Suppressor macrophage treated with lipopolysaccharide for 1 hour (primary cell): ENCODE data around the gene PTPRA.
"Not testable (repeated sequence)": the region's sequence is repeated elsewhere in the genome, so short reads cannot be mapped to it uniquely, and the experiment has no call there.

ENCODE experiments used
- DNase-seq, 3 donors: peaks; one replicate each; pipeline ENCODE4 v3.0.0-alpha.2; 2020 to 2022

PTPRA gene

DNA sequence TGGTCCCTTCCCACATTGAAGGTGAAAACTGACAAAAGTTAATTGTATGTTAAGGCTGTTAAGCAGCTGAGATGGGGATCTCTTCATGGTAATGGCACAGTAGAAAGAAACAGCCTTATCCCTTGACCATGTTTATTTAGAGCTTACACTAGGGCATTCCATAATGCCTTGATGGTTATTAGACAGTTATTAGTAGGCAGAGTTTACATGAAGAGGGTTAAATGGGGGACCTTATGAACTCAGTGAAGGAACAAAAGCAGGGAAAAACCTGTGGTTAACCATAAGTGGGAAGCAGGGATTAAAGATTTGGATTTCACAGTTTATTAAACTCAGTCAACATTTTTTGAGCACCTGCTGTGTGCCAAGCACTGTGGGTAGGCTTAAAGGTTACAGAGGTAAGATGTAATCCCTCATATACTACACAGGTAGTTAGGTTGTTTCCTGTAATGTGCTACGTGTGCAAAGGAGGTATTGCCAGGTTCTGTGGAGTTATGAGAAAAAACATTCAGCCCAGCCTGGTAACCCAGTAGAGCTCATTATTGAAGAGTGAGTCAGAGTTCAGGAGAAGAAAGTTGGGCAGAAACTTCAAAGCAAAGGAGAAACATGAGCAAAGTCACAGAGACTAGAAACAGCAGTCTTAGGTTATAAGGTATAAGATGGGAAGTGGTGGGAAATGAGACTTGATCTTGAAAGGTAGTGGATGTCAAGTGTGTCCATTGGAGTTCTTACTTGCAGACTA, 137.9 kb downstream of the PTPRA start:
- DNase-seq = no peak

DNA sequence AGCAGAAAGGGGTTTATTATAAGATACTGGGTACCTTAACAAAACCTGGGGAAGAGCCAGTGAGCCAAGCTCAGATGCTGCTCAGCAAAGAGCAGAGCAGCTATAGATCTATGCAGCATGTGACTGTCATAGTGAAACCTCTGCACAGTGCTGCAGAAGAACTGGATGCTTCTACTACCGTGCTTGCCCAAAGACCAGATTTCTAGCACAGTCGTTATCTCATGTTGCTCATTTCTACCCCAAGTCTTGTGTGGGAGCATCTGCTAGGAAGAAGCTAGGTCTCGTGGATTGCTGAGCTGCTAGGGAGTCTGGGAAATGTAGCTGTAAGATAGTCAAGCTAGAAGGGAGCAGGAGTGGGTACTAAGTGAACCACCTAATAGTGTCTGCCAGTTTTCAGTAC, 138.5 kb downstream of the PTPRA start:
- no peak for DNase-seq

DNA sequence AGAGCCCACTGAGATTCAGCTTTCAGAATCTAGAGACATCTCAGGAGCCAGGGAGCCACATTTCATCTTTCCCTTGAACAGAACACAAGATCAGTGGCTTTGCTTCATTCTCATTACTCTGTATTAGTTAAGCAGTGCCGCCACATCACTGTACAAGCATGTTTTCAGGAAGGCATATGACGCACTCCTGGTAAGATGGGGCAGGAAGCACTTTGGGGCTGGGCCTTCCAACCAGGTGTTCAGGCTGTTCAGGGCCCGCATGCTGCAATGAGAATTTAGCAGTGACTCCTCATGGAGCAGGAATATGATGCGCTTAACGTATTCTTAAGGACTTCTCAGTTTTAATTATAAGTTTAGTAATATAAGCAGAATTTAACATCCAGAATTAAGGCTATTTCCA, 140.5 kb downstream of the PTPRA start:
- no peak for DNase-seq

DNA sequence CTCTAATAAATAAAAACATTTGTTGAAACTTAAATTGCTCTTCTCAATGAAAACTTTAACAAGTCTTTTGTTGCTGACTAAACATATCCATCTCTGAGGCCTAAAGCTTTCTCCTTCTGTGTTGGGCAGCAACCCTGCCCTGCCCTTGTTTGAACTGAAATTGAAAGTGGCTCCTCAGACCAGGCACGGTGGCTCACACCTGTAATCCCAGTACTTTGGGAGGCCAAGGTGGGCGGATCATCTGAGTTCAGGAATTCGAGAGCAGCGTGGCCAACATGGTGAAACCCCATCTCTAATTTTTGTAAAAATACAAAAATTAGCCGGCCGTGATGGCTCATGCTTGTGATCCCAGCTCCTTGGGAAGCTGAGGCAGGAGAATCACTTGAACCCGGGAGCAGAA, 140.9 kb downstream of the PTPRA start:
- DNase-seq = no peak

DNA sequence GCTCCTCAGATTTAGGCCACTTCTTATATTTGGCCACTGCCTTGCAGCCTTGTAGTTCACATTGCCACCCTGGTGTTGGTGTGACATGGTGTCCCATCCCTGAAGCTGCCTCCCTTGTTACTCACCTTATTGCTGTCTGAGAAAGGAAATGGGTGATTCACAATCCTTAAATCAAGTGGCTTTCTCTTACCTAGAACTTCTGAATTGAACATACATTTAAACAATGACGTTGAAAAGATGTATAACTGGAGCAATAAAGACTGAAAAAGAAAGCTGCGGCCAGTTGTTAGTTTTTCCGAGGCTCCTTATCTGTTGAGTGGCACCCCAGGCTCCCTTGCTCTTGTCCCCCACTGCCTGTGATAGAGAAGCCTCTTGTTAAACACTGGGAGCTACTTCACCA, 141.4 kb downstream of the PTPRA start:
- DNase-seq = no peak

DNA sequence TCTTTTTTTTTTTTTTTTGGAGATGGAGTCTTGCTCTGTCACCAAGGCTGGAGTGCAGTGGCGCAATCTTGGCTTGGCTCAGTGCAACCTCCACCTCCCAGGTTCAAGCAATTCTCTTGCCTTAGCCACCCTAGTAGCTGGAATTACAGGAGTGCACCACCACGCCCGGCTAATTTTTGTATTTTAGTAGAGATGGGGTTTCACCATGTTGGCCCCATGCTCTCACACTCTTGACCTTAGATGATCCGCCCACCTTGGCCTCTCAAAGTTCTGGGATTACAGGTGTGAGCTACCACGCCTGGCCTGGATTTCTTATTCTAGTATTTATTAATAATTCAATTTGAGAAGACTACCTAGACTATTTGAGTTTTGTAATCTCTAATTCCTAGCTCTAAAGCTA, 142.0 kb downstream of the PTPRA start:
- DNase-seq = not testable (repeated sequence)

DNA sequence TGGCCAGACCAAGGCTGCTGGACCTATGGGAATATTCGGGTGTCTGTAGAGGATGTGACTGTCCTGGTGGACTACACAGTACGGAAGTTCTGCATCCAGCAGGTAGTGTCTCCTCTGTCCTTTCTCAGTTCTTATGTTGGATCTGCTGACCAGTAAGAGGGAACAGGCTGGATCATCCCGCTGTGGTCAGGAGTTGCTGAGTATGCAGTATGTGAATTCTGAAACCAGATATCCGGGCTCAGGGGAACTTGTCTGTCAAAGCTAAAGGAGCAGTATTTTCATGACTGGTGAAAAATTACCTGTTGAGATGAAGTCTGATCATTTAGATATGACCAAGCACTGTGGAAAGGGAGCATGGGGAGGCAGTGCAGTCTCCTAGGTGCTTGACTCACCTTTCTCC, 148.0 kb downstream of the PTPRA start:
- DNase-seq = no peak

DNA sequence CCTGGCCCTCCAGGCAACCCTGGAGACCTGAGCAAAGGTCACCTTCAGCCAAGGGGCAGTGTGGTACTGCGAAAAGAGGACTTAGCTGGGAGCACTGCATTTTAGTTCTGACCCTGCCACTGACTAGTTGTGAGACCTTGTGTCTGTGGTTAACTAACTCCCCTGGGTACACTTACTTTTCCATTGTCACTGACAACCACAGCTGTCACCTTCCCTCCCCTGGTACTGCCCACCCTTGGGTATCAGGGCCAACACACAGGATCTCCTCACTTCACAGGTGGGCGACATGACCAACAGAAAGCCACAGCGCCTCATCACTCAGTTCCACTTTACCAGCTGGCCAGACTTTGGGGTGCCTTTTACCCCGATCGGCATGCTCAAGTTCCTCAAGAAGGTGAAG, 148.5 kb downstream of the PTPRA start:
- DNase-seq = no peak

DNA sequence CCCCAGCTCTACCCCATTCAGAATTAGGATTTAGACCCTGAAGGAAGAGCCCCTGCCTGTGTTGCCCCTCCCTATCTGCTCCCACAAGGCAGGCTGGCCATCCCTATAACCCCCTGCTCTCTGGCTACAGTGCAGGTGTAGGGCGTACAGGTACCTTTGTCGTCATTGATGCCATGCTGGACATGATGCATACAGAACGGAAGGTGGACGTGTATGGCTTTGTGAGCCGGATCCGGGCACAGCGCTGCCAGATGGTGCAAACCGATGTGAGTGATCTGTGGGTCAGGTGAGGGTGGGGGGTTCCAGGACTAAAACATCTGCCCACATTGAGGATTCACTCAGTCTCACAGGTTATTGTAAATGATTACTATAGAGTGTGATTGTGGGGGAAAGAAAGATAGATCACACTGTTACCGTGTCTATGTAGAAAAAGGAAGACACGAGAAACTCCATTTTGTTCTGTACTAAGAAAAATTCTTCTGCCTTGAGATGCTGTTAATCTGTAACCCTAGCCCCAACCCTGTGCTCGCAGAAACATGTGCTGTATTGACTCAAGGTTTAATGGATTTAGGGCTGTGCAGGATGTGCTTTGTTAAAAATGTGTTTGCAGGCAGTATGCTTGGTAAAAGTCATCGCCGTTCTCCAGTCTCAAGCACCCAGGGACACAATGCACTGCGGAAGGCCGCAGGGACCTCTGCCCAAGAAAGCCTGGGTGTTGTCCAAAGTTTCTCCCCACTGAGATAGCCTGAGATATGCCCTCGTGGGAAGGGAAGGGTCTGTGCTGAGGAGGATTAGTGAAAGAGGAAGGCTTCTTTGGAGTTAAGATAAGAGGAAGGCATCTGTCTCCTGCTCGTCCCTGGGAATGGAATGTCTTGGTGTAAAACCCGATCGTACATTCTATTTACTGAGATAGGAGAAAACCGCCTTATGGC, 149.5 kb downstream of the PTPRA start:
- DNase-seq = not testable (repeated sequence)

DNA sequence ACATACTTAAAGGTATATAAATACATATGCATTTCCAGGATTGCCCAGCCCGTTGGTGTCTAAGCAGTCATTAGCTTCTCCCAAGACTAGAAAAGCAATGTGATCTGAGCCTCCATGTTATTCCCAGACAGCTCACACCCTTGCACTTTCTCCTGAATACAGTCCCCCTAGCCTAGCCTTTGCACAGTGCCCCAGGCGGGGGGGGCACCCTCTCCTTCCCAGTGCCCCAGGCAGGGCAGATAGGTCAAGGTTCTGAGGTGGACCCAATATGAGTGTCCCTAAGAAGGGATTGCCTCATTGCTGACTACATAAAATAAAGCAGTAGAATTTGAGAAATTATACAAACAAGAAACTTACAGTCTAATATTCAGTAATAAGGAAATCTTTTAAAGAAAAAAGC, 154.7 kb downstream of the PTPRA start:
- no peak for DNase-seq

DNA sequence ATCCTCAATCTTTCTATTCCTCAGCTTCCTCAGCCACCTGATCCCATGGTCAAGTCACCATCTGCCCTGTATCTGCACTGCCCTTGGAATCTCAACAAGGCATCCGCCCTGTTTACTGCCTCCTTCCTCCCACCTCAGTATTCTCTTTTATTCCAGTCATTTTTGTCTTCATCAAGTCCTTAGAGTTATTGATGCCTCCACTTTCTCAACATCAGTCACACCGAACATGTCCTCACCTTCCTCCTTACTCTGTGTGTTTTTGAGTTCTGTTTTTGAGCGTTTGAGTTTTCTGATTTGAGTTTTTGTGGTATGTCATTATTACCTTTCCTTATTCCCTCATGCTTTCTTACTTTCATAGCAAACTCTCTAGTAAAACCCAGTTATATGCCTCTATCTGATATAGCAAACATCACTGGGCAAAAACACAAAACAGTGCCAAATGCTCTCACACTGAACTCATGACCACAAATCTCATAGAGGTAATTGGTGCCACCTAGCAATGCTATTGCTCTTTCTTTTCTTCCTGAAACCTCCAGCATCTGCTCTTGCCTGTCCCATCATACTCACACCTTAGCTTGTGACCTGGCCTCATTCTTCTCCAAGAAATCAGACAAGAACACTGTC, 158.4 kb downstream of the PTPRA start:
- DNase-seq = no peak

DNA sequence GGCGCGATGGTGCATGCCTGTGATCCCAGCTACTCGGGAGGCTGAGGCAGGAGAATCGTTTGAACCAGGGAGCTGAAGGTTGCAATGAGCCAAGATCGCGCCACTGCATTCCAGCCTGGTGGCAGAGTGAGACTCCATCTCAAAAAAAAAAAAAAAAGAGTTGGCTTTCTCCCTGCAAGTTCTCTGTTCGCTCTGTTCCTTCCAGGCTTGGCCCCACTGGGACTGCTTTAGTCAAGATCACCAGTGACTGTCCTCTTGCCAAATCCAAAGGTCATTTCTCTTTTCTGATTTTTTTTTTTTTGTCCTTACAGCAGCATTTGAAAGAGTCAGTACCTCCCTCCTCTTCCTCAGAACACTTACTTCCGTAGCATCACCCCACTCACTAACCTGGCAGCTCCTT, 159.3 kb downstream of the PTPRA start:
- DNase-seq = no peak

DNA sequence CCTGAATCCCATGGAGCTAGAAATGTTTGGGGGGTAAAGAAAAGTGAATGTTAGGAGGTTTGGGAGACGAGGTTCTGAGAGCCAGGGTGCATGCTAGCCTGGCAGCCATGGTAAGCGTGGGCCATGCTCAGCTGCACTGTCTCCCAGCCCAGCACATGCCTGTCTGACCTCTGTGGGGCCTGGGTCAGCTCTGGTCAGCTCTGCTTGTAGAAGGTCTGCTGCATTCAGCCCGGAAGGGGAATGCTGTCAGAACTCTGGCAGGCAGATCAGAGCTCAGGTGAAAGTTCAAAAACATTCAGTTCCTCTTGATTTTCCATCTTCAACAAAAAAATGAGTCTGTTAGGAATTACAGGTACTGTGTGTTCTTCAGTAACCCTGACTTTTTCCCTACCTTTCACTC, 164.4 kb downstream of the PTPRA start:
- no peak for DNase-seq

DNA sequence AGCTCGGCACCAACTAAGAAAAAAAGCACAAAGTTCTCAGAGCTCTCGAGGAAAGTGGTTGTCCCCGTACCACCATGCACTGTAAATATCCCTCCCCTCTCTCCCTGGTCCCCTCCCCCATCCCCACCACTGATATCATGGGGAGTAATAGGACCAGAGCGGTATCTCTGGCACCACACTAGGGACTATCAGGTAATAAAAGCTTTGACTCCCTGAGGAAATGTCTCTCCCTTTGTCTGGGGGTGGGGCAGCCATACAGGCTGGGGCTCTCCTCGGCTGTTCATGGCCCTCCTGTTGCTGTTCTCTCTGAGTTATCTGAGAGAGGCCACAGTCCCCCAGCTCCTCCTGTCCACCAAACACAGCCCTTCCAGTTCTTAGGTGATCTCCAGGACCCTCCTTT, 165.2 kb downstream of the PTPRA start:
- no peak for DNase-seq

DNA sequence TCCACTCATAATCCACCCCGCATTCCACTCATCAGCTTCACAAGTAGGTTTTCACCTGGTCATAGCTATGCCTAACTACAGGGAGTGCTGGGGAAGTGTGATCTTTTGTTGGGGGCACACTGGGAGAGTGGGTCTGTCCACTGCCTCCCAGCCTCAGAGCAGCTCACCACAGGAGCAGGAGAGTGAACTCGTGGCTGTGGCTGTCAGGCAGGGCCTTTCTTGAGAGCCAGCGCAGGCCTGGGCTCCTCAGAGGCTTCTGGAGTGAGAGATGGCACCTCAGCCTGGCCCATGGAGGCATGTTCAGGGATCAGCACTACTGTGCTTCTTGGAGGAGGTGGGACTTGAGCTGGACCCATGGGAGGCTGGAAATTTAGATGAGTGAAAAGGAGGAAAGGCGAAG, 166.1 kb downstream of the PTPRA start:
- no peak for DNase-seq

DNA sequence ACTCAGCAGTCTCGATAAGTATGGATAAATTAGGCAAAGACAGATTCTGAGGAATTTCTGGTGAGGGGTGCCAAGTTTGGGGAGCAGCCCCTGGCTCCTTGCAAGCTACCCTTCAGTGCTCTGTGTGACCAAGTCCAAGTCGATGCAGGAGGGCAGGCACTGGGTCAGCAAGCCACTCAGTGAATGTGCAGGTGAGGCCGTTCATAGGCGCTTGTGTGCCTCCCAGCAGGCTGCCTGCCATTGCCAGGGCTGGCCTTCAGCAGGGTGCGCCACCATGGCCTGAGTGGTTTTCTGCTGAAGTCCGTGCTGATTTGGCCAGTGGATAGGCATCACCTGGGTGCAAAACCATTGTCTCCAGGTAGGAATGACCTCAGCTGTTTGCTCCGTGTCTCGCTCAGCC, 166.8 kb downstream of the PTPRA start:
- no peak for DNase-seq

DNA sequence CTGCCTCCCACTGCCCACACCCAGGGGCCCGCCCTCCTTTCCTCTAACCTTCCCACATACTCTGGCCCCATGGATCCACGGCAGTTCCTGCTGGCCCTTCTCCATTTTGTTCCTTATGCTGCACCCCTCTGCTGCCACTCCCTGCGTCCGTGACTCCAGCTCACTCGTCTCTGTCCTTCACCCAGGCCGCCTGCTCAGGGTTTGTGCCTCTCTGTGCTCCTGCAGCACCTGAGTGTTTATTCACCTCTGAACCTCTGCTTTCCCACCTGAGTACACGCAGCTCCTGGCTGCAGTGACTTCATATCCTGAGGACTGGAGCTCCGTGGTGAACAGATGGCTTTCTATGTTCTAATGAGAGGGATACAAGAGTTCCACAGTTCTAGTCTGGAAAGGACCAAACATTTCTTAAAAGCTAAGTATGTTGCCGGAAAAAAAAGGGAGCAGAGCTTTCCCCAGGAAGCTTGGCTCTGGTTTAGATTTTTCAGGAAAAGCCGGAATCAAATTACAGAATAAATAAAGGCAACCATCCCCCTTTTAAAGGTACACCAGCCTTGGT, 168.7 kb downstream of the PTPRA start:
- no peak for DNase-seq

DNA sequence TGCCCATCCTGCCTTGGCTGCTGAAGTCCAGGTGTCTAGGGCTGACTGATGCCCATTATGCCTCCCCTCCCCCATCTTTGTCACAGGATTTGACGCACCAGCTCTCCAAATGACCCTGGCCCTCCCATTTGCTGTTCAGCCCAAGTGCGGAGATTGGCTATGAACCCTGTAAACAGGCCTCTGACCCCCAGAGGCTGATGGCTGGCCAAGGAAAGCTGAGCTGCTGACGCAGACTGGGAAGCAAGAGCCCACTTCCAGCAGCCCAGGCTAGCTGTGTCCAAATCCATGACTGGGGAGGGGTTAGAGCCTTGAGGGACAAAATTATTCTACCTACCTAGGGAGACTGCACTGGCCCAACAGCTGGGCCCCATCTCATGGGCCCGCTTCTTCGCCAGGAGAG, 169.3 kb downstream of the PTPRA start:
- no peak for DNase-seq

DNA sequence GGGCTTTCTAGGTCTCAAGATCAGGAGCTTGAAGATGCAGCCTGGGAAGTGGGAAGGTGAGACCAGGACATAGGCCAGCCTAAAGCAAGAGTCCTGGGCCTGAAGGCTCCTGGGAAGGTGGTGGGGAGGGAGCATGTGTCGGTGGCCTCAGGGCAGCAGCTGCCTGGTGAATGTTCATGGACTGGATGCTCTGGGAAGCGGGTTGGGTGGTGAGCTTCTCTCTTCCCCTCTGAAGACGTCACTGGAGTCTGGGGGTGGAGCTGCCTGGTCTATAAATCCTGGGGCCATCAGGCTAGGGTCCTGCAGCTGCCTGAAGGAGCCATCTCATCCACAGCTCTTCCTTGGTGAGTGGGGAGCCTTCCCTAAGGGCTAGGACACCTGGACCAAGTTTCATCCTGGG, 170.0 kb downstream of the PTPRA start, which contains the start of gene GNRH2:
Gene GNRH2 (plus strand): TSS at position 301 of the 400 bp plus-strand sequence. CDS start 793 bp downstream, outside the sequence.
- no peak for DNase-seq

DNA sequence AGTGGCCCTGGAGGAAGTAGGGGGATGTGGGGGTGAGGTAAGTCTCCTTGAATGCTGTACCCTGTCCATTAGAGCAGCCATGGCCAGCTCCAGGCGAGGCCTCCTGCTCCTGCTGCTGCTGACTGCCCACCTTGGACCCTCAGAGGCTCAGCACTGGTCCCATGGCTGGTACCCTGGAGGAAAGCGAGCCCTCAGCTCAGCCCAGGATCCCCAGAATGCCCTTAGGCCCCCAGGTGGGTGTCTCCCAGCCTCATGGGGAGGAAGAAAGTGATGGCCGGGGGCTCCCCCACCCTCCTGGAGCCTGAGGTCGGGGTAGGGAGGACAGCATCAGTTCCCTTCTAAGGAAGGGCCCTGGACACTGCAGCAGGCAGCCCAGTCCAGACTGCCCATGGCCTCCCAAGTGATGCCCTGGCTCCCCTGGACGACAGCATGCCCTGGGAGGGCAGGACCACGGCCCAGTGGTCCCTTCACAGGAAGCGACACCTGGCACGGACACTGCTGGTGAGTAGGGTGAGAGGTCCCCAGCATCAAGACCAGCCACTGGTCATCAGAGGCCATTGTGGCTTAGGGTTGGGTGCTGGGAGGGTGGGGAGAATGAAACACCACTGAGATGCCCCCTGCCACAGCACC, 171.2 kb downstream of the PTPRA start:
- no peak for DNase-seq

DNA sequence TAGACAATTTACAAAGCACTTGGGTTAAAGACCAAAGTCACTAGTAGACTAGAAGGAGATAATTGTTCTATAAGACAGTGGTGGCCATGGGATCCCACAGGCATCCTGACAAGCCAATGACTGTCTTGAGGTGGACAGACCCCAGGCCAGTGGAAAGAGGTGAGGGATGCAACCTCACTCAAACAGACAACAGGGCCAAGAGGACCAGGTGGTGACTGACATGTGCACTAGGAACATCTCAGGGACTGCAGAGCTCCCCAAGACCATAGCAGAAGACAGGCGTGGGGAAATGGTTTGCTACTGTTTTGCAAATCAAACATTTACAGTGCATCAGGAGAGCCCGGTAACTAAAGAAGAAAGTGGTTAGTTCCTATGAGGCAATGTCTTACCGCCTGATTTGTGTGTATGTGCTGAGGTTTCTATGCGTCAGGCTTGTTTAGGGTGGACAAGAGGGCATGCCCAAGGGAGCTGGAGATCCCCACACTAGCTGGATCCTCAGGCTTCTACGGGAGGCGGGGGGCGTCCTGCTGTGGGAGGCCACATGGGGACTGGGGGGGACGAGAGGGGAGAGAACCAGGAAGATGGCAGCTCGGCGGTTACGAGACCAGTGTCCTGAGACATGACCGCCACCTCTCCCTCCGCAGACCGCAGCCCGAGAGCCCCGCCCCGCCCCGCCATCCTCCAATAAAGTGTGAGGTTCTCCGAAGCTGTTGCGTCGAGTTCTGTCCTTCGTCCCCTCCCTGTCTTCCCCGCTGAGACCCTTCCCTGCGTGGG, 171.9 kb downstream of the PTPRA start:
- DNase-seq = peak; percentile 58 to 85 (median 77)
